ENCODE results near the gene ALG2. TPM values are rescaled to one million over a fixed set of nuclear protein-coding genes. Genes with fewer than 3 reads are reported as not detected.
"Not testable (repeated sequence)": the region's sequence is repeated elsewhere in the genome, so short reads cannot be mapped to it uniquely, and the experiment has no call there.

Gene ALG2
- total RNA-seq, 1 experiment from 2014 or later = 32.5 TPM

GRCh38 chr9:99244344-99245260 is 22.9 kb upstream of the ALG2 start:
- no peaks in the 10 kb centered on the region for H3K9me3 ChIP-seq
- no peak for DNase-seq

DNA sequence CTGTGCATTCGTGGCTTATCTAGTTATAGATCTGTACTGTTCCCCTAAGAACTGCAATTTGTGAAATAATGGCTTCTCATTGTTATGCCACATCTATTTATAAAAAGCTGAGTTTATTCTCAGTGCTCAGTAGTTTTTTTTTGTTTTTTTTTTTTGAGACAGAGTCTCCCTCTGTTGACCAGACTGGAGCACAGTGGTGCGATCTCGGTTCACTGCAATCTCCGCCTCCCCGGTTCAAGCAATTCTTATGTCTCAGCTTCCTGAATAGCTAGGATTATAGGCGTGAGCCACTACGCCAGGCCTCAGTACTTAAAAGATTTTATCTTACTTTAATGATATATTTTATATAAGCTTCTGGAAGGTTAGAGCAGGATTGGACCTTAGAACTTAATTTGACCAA is 19.4 kb upstream of the ALG2 start:
- DNase-seq = no peak
- no peaks in the 10 kb centered on the region for H3K27me3 ChIP-seq
- H3K4me3 ChIP-seq = no peak overlapping the region
- H3K9me3 ChIP-seq = no peaks in the 10 kb centered on the region
- no peaks in the 10 kb centered on the region; the same call in 1 of the 2 replicates for H3K36me3 ChIP-seq

More at GRCh38 chr9:99244344-99245260, 22.9 kb upstream of the ALG2 start:
- Histone ChIP-seq H3K27me3 (no peaks in the 10 kb centered on the region), H3K4me3 (no peak overlapping the region), H3K36me3 (no peaks in the 10 kb centered on the region; the same call in 1 of the 2 replicates)

DNA sequence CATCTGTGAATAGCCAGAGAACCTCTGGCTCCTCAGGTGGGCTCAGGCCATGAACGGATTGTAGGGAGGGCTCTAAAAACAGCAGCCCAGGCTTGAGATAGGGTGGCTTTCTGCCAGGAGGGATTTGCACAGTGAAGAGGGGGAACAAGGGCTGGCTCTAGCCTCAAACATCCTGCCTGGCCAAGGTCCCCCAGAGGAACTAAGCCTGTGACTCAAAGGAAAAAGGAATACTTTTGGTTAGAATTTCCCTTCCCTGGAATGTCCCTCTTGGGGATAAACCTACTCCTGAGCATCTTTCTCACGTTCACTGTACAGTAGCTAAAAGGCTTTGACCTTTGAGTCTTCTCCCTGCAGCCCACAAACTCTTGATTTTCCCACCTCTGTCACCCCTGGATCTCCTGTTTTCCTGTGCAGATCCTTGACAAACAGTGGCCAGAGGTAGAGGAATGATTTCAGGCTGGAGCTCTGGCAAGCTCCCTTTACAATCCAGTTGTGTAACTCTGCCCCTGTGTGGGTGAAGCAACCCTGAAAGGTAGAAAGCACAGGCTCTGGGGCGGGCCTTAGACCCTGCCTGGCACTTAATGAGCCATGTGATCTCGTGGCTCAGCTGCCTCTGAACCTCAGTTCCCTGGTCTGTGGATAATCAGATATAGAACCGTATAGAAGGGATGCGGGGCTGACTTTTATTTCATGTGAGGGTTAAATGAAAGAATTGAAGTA is 17.8 kb upstream of the ALG2 start:
- no peaks in the 10 kb centered on the region; the same call in 1 of the 2 replicates for H3K36me3 ChIP-seq
- DNase-seq = no peak
- H3K4me3 ChIP-seq = no peak overlapping the region
- no peaks in the 10 kb centered on the region for H3K27me3 ChIP-seq
- H3K9me3 ChIP-seq = no peaks in the 10 kb centered on the region

DNA sequence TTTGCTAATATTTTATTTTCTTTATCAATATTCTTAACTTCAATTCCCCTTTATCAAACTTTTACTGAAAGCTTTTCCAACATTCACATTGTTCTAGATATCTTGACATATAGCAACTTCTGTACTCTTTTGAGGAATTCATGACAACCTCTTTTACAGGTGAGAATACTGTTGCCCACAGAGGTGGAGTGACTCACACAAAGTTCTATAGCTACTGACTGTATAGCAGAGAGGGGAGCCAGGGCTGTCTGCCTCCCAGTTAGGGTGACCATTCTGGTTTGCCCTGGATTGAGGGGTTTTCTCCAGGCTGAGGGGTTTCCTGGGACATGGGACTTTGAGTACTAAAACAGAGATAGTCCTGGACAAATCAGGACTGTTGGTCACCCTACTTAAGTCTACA is 16.6 kb upstream of the ALG2 start:
- H3K36me3 ChIP-seq = no peaks in the 10 kb centered on the region; the same call in none of the 2 replicates
- no peaks in the 10 kb centered on the region for H3K9me3 ChIP-seq
- DNase-seq = no peak
- no peaks in the 10 kb centered on the region for H3K27me3 ChIP-seq
- H3K4me3 ChIP-seq = no peak overlapping the region

GRCh38 chr9:99237849-99238248 is 16.1 kb upstream of the ALG2 start:
- H3K4me3 ChIP-seq, H3K9me3 ChIP-seq, H3K27me3 ChIP-seq, H3K36me3 ChIP-seq, DNase-seq: not testable (repeated sequence)

- Histone ChIP-seq H3K9me3 (no peaks in the 10 kb centered on the region), H3K4me3 (no peak overlapping the region), H3K36me3 (peaks cover 7% of the 10 kb centered on the region), H3K27me3 (no peaks in the 10 kb centered on the region)
- no peak for DNase-seq
Measured at GRCh38 chr9:99237356-99237755, 15.6 kb upstream of the ALG2 start.

- H3K36me3 ChIP-seq = peaks cover 19% of the 10 kb centered on the region
- H3K27me3 ChIP-seq = no peaks in the 10 kb centered on the region
- no peaks in the 10 kb centered on the region for H3K9me3 ChIP-seq
- no peak for DNase-seq
- no peak overlapping the region for H3K4me3 ChIP-seq
Measured at GRCh38 chr9:99235926-99236634, 14.3 kb upstream of the ALG2 start.

DNA sequence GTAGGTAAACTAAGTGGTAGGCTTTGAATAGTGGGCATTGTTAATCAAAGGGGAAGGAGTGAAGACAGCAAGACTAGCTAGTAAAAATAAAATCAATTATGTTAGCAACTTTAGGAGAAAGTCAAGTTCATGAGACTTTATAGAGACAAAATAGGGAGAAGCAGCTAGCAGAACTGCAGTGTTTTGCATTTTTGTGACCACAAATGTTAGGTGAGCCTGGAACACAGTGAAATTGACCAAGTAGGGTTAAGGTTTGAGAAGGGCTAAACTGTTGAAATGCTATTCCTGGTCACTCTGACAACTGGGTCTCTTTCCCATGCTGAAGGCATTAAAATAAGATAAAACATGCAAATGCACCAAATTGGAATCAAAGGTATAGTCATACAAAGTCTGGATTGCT is 13.3 kb upstream of the ALG2 start:
- Histone ChIP-seq H3K4me3 (no peak overlapping the region), H3K9me3 (no peaks in the 10 kb centered on the region), H3K27me3 (no peaks in the 10 kb centered on the region)

DNA sequence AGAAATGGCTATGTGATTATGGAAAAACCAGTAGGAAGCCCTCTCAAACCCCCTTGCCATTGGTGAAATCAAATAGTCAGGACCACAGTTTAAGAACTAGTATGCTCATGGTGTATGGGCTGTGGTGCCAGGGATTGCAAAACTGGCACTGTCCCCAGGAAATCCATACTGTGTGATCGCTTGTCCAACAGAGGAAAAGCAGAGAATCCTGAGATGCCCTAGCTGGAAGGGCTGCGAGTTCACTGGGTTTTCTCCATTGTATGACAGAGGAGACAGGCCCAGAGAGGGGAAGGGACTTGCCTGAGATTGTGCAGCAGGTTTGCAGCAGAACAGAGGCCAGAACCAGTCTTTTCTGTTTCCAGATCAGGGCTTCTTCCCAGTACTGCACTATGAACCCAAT is 12.9 kb upstream of the ALG2 start:
- Histone ChIP-seq H3K4me3 (no peak overlapping the region), H3K9me3 (no peaks in the 10 kb centered on the region), H3K36me3 (peaks cover 33% of the 10 kb centered on the region), H3K27me3 (no peaks in the 10 kb centered on the region)
- DNase-seq = no peak

More for the DNA sequence above, 13.3 kb upstream of the ALG2 start:
- H3K36me3 ChIP-seq = peaks cover 29% of the 10 kb centered on the region
- no peak for DNase-seq

DNA sequence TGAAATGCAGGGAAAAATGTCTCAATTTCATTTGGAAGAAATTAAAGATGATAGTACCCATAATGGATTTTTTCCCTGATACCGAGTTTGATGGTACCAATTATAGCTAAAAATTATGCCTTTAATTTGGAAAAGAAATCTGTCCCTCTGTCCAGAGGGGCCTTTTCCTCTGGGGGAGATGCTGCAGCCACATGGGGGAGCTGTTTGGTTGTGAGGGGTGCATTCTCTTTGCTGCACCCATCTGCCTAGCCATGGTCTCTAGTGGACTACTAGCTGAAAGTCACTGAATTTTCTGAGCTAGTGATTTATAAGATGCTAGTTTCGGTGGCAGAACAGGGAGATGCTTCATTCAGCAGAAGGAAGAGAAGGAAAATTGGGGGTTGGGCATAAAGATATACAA is 10.0 kb upstream of the ALG2 start:
- Histone ChIP-seq H3K36me3 (peaks cover 53% of the 10 kb centered on the region), H3K4me3 (no peak overlapping the region), H3K27me3 (no peaks in the 10 kb centered on the region), H3K9me3 (no peaks in the 10 kb centered on the region)
- DNase-seq = no peak

GRCh38 chr9:99230206-99230605 is 8.5 kb upstream of the ALG2 start:
- H3K27me3 ChIP-seq = no peaks in the 10 kb centered on the region
- H3K36me3 ChIP-seq = peaks cover 63% of the 10 kb centered on the region
- no peak overlapping the region for H3K4me3 ChIP-seq
- no peaks in the 10 kb centered on the region for H3K9me3 ChIP-seq
- no peak for DNase-seq

- Histone ChIP-seq H3K9me3 (no peaks in the 10 kb centered on the region), H3K4me3 (no peak overlapping the region), H3K27me3 (no peaks in the 10 kb centered on the region), H3K36me3 (peaks cover 65% of the 10 kb centered on the region)
- no peak for DNase-seq
Measured at GRCh38 chr9:99226054-99226453, 4.3 kb upstream of the ALG2 start.

- H3K4me3 ChIP-seq = no peak overlapping the region
- DNase-seq = no peak
- peaks cover 53% of the 10 kb centered on the region for H3K36me3 ChIP-seq
- no peaks in the 10 kb centered on the region for H3K9me3 ChIP-seq
- no peaks in the 10 kb centered on the region for H3K27me3 ChIP-seq
Measured at GRCh38 chr9:99224445-99224844, 2.7 kb upstream of the ALG2 start.

DNA sequence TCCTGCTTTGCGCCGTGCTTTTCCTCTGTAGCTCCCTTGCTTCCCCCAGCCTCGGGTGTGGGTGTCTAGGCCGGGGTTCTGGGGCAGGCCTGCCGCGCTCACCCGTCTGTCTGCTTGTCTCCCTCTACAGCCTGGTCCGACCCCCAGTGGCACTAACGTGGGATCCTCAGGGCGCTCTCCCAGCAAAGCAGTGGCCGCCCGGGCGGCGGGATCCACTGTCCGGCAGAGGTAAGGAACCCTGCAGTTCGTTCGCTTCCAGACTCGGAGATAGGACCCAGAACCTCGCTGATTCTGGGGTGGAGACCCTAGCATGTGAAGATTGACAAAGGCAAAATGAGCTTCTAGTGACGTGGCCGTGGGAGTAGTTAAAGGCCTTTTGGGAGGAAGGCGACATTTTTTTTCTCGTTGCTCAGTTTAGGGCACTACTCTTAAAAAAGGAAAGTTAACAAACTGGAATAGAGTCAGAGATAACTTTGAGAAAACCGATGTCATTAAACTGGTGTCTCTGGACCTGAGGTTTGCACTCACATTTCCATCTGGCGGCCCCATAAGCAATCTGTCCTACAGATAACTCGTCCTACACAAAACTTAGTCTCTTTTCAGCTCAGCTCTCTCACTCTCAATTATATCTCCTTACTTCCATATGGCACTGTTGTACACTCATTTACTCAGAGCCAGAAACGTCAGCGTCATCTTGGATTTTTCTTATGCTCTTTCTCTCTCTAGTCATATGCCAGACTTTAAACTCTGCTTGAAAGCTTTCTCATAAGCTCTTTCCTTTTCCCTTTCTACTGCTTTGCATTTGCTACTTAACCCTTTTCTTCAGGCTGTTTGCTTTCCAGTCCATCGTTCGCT is 901 bp upstream of the ALG2 start:
- Histone ChIP-seq H3K4me3 (peak overlapping the region; percentile 97), H3K9me3 (no peaks in the 10 kb centered on the region), H3K27me3 (no peaks in the 10 kb centered on the region), H3K36me3 (peaks cover 54% of the 10 kb centered on the region)
- DNase-seq = no peak

- H3K4me3 ChIP-seq = peak overlapping the region; percentile 97
- H3K36me3 ChIP-seq = peaks cover 64% of the 10 kb centered on the region
Measured at GRCh38 chr9:99221266-99221620, 499 bp downstream of the ALG2 start.

GRCh38 chr9:99220011-99220410 is 1.7 kb downstream of the ALG2 start:
- Histone ChIP-seq H3K36me3 (peaks cover 54% of the 10 kb centered on the region), H3K9me3 (no peaks in the 10 kb centered on the region), H3K27me3 (no peaks in the 10 kb centered on the region), H3K4me3 (peak overlapping the region; percentile 97; the same call in 1 of the 2 replicates)
- no peak for DNase-seq

More at GRCh38 chr9:99221266-99221620, 499 bp downstream of the ALG2 start:
- H3K9me3 ChIP-seq = no peaks in the 10 kb centered on the region
- H3K27me3 ChIP-seq = no peaks in the 10 kb centered on the region
- no peak for DNase-seq
